ENCODE measurements around the gene SFT2D3. TPM values are rescaled to one million over a fixed set of nuclear protein-coding genes. Genes with fewer than 3 reads are reported as not detected.

The SFT2D3 gene
- total and polyA plus RNA-seq, 2 of the 8 experiments (the other 6 are each of a cell fraction or from before 2014, with no cell fraction given): 7.3 to 10.3 TPM

GRCh38 chr2:127681976-127682857, 19.1 kb upstream of the SFT2D3 start:
- Histone ChIP-seq H2BK12ac (ENCODE audit: low read depth, low read length) (no peak overlapping the region), H3K27ac (ENCODE audit: low read depth, low read length) (no peak overlapping the region), H3K56ac (replicated peaks; ENCODE audit: insufficient read length, low read depth, low read length) (no peak overlapping the region)

More at GRCh38 chr2:127681976-127682857, 19.1 kb upstream of the SFT2D3 start:
- no peak overlapping the region for H3K4me2 ChIP-seq (ENCODE audit: insufficient read depth in 1 of 2, low read depth in 2 of 2, low read length in 2 of 2)
- no peak overlapping the region for H2BK20ac ChIP-seq (ENCODE audit: low read length)
- H3K79me2 ChIP-seq (ENCODE audit: control insufficient read depth in 1 of 2, insufficient read depth in 2 of 2, low read length in 2 of 2): no peaks in the 10 kb centered on the region
- no peaks in the 10 kb centered on the region for H3K9me3 ChIP-seq (ENCODE audit: insufficient read depth in 2 of 2, low read depth in 1 of 2, low read length in 1 of 2)
- no peak overlapping the region for H2AK5ac ChIP-seq (ENCODE audit: low read depth, low read length)
- no peak overlapping the region for H4K5ac ChIP-seq (ENCODE audit: insufficient read length, low read depth, low read length)
- H3K18ac ChIP-seq (ENCODE audit: extremely low read depth, low read length): no peak overlapping the region
- H3K23me2 ChIP-seq (ENCODE audit: low read depth, low read length): no peaks in the 10 kb centered on the region
- H3K23ac ChIP-seq (ENCODE audit: insufficient read length): no peak overlapping the region
- 85% methylated on average over 6 of the region's 6 CpGs; no CpG with 5 or more reads in 1 of the 2 experiments for WGBS, 2 experiments (ENCODE audit: extremely low coverage in 1 of 2, insufficient coverage in 1 of 2, insufficient read length in 1 of 2, insufficient replicate concordance in 2 of 2, low coverage in 1 of 2, low lambda C conversion rate in 2 of 2, missing lambda C conversion rate in 1 of 2)
- peaks cover 0 to 8% (median 0%) of the 10 kb centered on the region in 4 experiments; a peak in 2 of 7 replicates for H3K4me1 ChIP-seq (replicated peaks in 1 of 4; ENCODE audit: control insufficient read depth in 3 of 4, insufficient read depth in 4 of 4, low read length in 3 of 4)
- DNase-seq (ENCODE audit: low read depth in 1 of 2, low spot score in 2 of 2) (no peak), FAIRE-seq (no peak)
- H3K14ac ChIP-seq (ENCODE audit: insufficient read length): no peak overlapping the region
- no peaks in the 10 kb centered on the region for H4K20me1 ChIP-seq (replicated peaks in 1 of 2; ENCODE audit: control insufficient read depth in 1 of 2, insufficient read depth in 2 of 2, low read length in 2 of 2)
- no peak overlapping the region for H2AFZ ChIP-seq (ENCODE audit: low read length)
- no peak overlapping the region for H3K9ac ChIP-seq (replicated peaks in 1 of 4; ENCODE audit: extremely low read depth in 1 of 4, low read depth in 3 of 4, low read length in 3 of 4)
- H3K27me3 ChIP-seq (replicated peaks in 1 of 4; ENCODE audit: control insufficient read depth in 3 of 4, extremely low read depth in 1 of 4, insufficient read depth in 3 of 4, low read length in 3 of 4): peaks cover 0 to 7% (median 1%) of the 10 kb centered on the region in 4 experiments; a peak in 3 of 7 replicates
- ChIA-PET CTCF (ENCODE audit: partially characterized antibody) (interaction anchor here (0.7 to 6.0 kb wide), 7 partner anchors 13 to 116 kb away, joined by 3 to 40 read pairs (median 3); no protein-coding TSS in a partner anchor), POLR2A (ENCODE audit: partially characterized antibody) (interaction anchor here (1.1 kb wide), 1 partner anchor 20 kb away, joined by 4 read pairs; no protein-coding TSS in a partner anchor)
- H3K79me1 ChIP-seq (ENCODE audit: low read depth, low read length): no peaks in the 10 kb centered on the region
- H3K4me3 ChIP-seq (ENCODE audit: extremely low read depth in 1 of 4, insufficient read depth in 2 of 4, low read depth in 3 of 4, low read length in 4 of 4): no peak overlapping the region
- H4K91ac ChIP-seq (replicated peaks; ENCODE audit: insufficient read length, low read length): no peak overlapping the region
- no peak overlapping the region for H4K8ac ChIP-seq (ENCODE audit: extremely low read depth, insufficient read depth, low read length)
- H2BK5ac ChIP-seq (ENCODE audit: low read depth, low read length): no peak overlapping the region
- H2BK120ac ChIP-seq (replicated peaks; ENCODE audit: low read depth, low read length): no peak overlapping the region
- no peak overlapping the region for H3K4ac ChIP-seq (replicated peaks; ENCODE audit: insufficient read length, low read depth, low read length)
- H2BK15ac ChIP-seq (ENCODE audit: low read length): no peak overlapping the region
- no peak for TF ChIP-seq SAP30 (IDR thresholded peaks at IDR 0.05; ENCODE audit: insufficient read depth, insufficient replicate concordance, low read length)
- no peak for TF ChIP-seq NRF1 (IDR thresholded peaks at IDR 0.05; ENCODE audit: low read depth, low read length)
- no peak for TF ChIP-seq SIN3A (conservative IDR thresholded peaks at IDR 0.05 in 1 of 2, IDR thresholded peaks at IDR 0.05 in 1 of 2; ENCODE audit: low read depth in 1 of 2, low read length in 2 of 2)
- TF ChIP-seq CREB1 (IDR thresholded peaks at IDR 0.05): no peak
- TF ChIP-seq RFX5 (IDR thresholded peaks at IDR 0.05; ENCODE audit: borderline replicate concordance, low read depth, low read length): no peak
- TF ChIP-seq RNF2 (IDR thresholded peaks at IDR 0.05; ENCODE audit: borderline replicate concordance, low read depth, low read length, missing control alignments, poor library complexity, severe bottlenecking): no peak
- TF ChIP-seq POLR2A (IDR thresholded peaks at IDR 0.05; ENCODE audit: control extremely low read depth in 1 of 2, low read depth in 2 of 2, low read length in 2 of 2): no peak
- TF ChIP-seq TCF12 (IDR thresholded peaks at IDR 0.05; ENCODE audit: low read depth, low read length): no peak
- no peak for TF ChIP-seq BCL11A (IDR thresholded peaks at IDR 0.05; ENCODE audit: low read depth in 2 of 2, low read length in 2 of 2)
- no peaks in the 10 kb centered on the region for H3K36me3 ChIP-seq (ENCODE audit: control insufficient read depth in 2 of 4, insufficient read depth in 4 of 4, low read length in 3 of 4)

Measured in H1 (cell line).